ENCODE results near the gene VKORC1L1. TPM values are rescaled to one million over a fixed set of nuclear protein-coding genes. Genes with fewer than 3 reads are reported as not detected.
A peak's percentile ranks its signal among the peaks of the same experiment; 100 is the strongest.

The VKORC1L1 gene
- total and polyA plus RNA-seq, 9 of the 15 experiments (the other 6 are each of a cell fraction or from before 2014, with no cell fraction given): 6.8 to 36.5 (median 19.3) TPM

GRCh38 chr7:65927489-65928448 lies 54.9 kb downstream of the VKORC1L1 start (continued):
- TF ChIP-seq ASH1L (IDR thresholded peaks at IDR 0.05; ENCODE audit: borderline replicate concordance, low read depth, partially characterized antibody) (peak; percentile 26), SNRNP70 (optimal IDR thresholded peaks at IDR 0.05; ENCODE audit: low read depth, low read length) (no peak), SRSF7 (optimal IDR thresholded peaks at IDR 0.05; ENCODE audit: low read depth, low read length) (no peak), JUND (IDR thresholded peaks at IDR 0.05; ENCODE audit: borderline replicate concordance, low read depth, low read length) (no peak; the same call in 1 of the 2 replicates), JUND (tag; IDR thresholded peaks at IDR 0.05; ENCODE audit: borderline replicate concordance, low read depth, low read length) (peak; percentile 33; the same call in 1 of the 3 replicates), CHD2 (IDR thresholded peaks at IDR 0.05; ENCODE audit: low read depth, low read length) (0 out of 2 replicates have a peak, but pooled peaks have one; percentile 34), MLX (CRISPR knock-in tag; conservative IDR thresholded peaks at IDR 0.05) (no peak), CBX8 (IDR thresholded peaks at IDR 0.05; ENCODE audit: borderline replicate concordance, extremely low read depth, low read depth, low read length, poor library complexity, severe bottlenecking) (no peak), RBM14 (IDR thresholded peaks at IDR 0.05; ENCODE audit: borderline replicate concordance, insufficient read depth, low read depth, low read length) (no peak), EZH2 (IDR thresholded peaks at IDR 0.05; ENCODE audit: borderline replicate concordance, low read depth, low read length) (no peak), NR0B1 (IDR thresholded peaks at IDR 0.05; ENCODE audit: partially characterized antibody) (no peak), GTF2F1 (IDR thresholded peaks at IDR 0.05; ENCODE audit: low read depth, low read length) (no peak), ZNF830 (CRISPR knock-in tag; IDR thresholded peaks at IDR 0.05) (no peak), BCOR (IDR thresholded peaks at IDR 0.05) (no peak), NELFE (IDR thresholded peaks at IDR 0.05; ENCODE audit: insufficient read depth, insufficient read length) (no peak), ZNF445 (CRISPR knock-in tag; IDR thresholded peaks at IDR 0.05; ENCODE audit: low read depth) (no peak), SMAD4 (CRISPR knock-in tag; conservative IDR thresholded peaks at IDR 0.05) (peak; percentile 98)
- TF ChIP-seq, protein P1, sequence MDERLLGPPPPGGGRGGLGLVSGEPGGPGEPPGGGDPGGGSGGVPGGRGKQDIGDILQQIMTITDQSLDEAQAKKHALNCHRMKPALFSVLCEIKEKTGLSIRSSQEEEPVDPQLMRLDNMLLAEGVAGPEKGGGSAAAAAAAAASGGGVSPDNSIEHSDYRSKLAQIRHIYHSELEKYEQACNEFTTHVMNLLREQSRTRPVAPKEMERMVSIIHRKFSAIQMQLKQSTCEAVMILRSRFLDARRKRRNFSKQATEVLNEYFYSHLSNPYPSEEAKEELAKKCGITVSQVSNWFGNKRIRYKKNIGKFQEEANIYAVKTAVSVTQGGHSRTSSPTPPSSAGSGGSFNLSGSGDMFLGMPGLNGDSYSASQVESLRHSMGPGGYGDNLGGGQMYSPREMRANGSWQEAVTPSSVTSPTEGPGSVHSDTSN (CRISPR knock-in tag; IDR thresholded peaks at IDR 0.05; ENCODE audit: low read depth): peak; percentile 87
- TF ChIP-seq, protein P1 (tag; conservative IDR thresholded peaks at IDR 0.05; ENCODE audit: low read depth): peak; percentile 96
- TF ChIP-seq, protein P2, sequence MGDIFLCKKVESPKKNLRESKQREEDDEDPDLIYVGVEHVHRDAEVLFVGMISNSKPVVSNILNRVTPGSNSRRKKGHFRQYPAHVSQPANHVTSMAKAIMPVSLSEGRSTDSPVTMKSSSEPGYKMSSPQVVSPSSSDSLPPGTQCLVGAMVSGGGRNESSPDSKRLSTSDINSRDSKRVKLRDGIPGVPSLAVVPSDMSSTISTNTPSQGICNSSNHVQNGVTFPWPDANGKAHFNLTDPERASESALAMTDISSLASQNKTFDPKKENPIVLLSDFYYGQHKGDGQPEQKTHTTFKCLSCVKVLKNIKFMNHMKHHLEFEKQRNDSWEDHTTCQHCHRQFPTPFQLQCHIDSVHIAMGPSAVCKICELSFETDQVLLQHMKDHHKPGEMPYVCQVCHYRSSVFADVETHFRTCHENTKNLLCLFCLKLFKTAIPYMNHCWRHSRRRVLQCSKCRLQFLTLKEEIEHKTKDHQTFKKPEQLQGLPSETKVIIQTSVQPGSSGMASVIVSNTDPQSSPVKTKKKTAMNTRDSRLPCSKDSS (IDR thresholded peaks at IDR 0.05; ENCODE audit: low read depth, partially characterized antibody): no peak
